ENCODE measurements around the gene RBKS. TPM values are rescaled to one million over a fixed set of nuclear protein-coding genes. Genes with fewer than 3 reads are reported as not detected.

RBKS gene
- total RNA-seq, 1 experiment from 2014 or later = 1.7 TPM

DNA sequence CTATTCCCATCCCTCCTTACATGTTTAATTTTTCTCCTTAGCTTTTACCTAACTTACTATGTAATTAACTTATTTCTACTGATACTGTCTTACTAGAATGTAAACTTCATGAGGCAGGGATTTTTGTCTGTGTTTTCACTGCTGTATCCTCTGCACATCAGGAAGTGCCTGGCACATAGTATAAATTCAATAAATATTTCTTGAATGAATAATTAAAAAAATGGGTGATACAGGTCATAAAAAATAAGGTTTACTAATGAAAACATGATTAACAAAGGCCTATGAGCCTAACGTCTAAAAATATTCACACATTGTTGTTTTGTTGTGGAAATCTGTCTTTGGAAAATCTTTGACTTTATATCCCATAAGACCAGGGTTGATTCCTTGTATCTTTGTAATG lies 4.5 kb downstream of the RBKS start (continued):
- TF ChIP-seq, protein P1, sequence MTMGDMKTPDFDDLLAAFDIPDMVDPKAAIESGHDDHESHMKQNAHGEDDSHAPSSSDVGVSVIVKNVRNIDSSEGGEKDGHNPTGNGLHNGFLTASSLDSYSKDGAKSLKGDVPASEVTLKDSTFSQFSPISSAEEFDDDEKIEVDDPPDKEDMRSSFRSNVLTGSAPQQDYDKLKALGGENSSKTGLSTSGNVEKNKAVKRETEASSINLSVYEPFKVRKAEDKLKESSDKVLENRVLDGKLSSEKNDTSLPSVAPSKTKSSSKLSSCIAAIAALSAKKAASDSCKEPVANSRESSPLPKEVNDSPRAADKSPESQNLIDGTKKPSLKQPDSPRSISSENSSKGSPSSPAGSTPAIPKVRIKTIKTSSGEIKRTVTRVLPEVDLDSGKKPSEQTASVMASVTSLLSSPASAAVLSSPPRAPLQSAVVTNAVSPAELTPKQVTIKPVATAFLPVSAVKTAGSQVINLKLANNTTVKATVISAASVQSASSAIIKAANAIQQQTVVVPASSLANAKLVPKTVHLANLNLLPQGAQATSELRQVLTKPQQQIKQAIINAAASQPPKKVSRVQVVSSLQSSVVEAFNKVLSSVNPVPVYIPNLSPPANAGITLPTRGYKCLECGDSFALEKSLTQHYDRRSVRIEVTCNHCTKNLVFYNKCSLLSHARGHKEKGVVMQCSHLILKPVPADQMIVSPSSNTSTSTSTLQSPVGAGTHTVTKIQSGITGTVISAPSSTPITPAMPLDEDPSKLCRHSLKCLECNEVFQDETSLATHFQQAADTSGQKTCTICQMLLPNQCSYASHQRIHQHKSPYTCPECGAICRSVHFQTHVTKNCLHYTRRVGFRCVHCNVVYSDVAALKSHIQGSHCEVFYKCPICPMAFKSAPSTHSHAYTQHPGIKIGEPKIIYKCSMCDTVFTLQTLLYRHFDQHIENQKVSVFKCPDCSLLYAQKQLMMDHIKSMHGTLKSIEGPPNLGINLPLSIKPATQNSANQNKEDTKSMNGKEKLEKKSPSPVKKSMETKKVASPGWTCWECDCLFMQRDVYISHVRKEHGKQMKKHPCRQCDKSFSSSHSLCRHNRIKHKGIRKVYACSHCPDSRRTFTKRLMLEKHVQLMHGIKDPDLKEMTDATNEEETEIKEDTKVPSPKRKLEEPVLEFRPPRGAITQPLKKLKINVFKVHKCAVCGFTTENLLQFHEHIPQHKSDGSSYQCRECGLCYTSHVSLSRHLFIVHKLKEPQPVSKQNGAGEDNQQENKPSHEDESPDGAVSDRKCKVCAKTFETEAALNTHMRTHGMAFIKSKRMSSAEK (CRISPR knock-in tag; IDR thresholded peaks at IDR 0.05; ENCODE audit: borderline replicate concordance) = no peak
- TF ChIP-seq ATF3 (CRISPR knock-in tag; conservative IDR thresholded peaks at IDR 0.05) = no peak
- no peak for TF ChIP-seq CTCF (IDR thresholded peaks at IDR 0.05)
- TF ChIP-seq OVOL2 (CRISPR knock-in tag; IDR thresholded peaks at IDR 0.05; ENCODE audit: borderline replicate concordance) = no peak
- no peak for TF ChIP-seq ESRRA (CRISPR knock-in tag; IDR thresholded peaks at IDR 0.05; ENCODE audit: borderline replicate concordance)
- TF ChIP-seq HMGA2 (CRISPR knock-in tag; IDR thresholded peaks at IDR 0.05) = no peak
- TF ChIP-seq RORB (CRISPR knock-in tag; IDR thresholded peaks at IDR 0.05) = no peak
- TF ChIP-seq, protein P2, sequence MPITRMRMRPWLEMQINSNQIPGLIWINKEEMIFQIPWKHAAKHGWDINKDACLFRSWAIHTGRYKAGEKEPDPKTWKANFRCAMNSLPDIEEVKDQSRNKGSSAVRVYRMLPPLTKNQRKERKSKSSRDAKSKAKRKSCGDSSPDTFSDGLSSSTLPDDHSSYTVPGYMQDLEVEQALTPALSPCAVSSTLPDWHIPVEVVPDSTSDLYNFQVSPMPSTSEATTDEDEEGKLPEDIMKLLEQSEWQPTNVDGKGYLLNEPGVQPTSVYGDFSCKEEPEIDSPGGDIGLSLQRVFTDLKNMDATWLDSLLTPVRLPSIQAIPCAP (CRISPR knock-in tag; IDR thresholded peaks at IDR 0.05) = no peak
- no peak for TF ChIP-seq ATF1 (CRISPR knock-in tag; IDR thresholded peaks at IDR 0.05)
- no peak for TF ChIP-seq NFE2L1 (CRISPR knock-in tag; IDR thresholded peaks at IDR 0.05)

GRCh38 chr2:27885234-27885633 lies 5.0 kb downstream of the RBKS start:
- ATAC-seq (no peak), DNase-seq (ENCODE audit: low spot score) (no peak)
- no peak overlapping the region for H3K27ac Mint-ChIP-seq
- H3K36me3 Mint-ChIP-seq = no peaks in the 10 kb centered on the region
- H3K27me3 Mint-ChIP-seq (ENCODE audit: low read depth) = no peaks in the 10 kb centered on the region; the same call in 1 of the 2 replicates
- H3K9me3 Mint-ChIP-seq = peaks cover 12% of the 10 kb centered on the region
- no peak overlapping the region for H3K4me3 Mint-ChIP-seq
- TF ChIP-seq ATF3 (CRISPR knock-in tag; conservative IDR thresholded peaks at IDR 0.05) (no peak), ZNF425 (CRISPR knock-in tag; conservative IDR thresholded peaks at IDR 0.05) (no peak)
- TF ChIP-seq, protein P3, sequence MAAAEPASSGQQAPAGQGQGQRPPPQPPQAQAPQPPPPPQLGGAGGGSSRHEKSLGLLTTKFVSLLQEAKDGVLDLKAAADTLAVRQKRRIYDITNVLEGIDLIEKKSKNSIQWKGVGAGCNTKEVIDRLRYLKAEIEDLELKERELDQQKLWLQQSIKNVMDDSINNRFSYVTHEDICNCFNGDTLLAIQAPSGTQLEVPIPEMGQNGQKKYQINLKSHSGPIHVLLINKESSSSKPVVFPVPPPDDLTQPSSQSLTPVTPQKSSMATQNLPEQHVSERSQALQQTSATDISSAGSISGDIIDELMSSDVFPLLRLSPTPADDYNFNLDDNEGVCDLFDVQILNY (CRISPR knock-in tag; IDR thresholded peaks at IDR 0.05) = no peak
- H3K4me1 Mint-ChIP-seq = peaks cover 4% of the 10 kb centered on the region
- CTCF ChIA-PET = no interaction called here
- POLR2A ChIA-PET = no interaction called here

DNA sequence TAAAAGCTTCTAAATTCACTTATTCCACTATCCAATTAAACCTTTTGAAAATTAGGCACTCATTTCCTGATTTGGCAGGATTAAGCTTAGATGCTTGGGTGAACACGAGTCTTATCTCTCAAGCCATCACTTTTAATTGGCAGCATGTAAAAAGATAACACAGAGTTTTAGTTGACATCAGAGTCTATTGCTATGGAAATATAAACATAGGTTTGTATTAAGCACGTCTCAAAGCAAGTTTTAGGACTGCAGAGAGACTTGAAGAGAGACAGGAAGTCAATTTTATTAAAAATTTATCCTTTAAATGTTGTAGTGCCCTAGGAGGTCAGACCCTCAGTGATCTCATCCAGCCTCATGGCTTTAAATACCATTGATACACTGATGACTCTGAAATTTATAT lies 5.6 kb downstream of the RBKS start:
- ATAC-seq (no peak), DNase-seq (ENCODE audit: low spot score) (no peak)
- H3K36me3 Mint-ChIP-seq = no peaks in the 10 kb centered on the region
- ChIA-PET CTCF (no interaction called here), POLR2A (no interaction called here)
- H3K27me3 Mint-ChIP-seq (ENCODE audit: low read depth) = peaks cover 3% of the 10 kb centered on the region
- peaks cover 2% of the 10 kb centered on the region for H3K4me1 Mint-ChIP-seq
- peaks cover 12% of the 10 kb centered on the region for H3K9me3 Mint-ChIP-seq
- H3K4me3 Mint-ChIP-seq = no peak overlapping the region
- H3K27ac Mint-ChIP-seq = no peak overlapping the region
- TF ChIP-seq MXD4 (CRISPR knock-in tag; IDR thresholded peaks at IDR 0.05; ENCODE audit: borderline replicate concordance) (no peak), E2F1 (CRISPR knock-in tag; IDR thresholded peaks at IDR 0.05) (no peak), ZNF121 (CRISPR knock-in tag; IDR thresholded peaks at IDR 0.05) (no peak)
- TF ChIP-seq, protein P4, sequence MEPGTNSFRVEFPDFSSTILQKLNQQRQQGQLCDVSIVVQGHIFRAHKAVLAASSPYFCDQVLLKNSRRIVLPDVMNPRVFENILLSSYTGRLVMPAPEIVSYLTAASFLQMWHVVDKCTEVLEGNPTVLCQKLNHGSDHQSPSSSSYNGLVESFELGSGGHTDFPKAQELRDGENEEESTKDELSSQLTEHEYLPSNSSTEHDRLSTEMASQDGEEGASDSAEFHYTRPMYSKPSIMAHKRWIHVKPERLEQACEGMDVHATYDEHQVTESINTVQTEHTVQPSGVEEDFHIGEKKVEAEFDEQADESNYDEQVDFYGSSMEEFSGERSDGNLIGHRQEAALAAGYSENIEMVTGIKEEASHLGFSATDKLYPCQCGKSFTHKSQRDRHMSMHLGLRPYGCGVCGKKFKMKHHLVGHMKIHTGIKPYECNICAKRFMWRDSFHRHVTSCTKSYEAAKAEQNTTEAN (CRISPR knock-in tag; IDR thresholded peaks at IDR 0.05) = no peak

Data from WTC11 (cell line).